Left colon (tissue), 2 donors: ENCODE results near the gene DDC. TPM values are rescaled to one million over a fixed set of nuclear protein-coding genes. Genes with fewer than 3 reads are reported as not detected.

ENCODE experiments used
- ATAC-seq: fragments of 200-7000 bp; cut with Tn5 transposase; one replicate; pipeline ENCODE4 v1.9.1; 2020; ENCODE audit warnings: mild to moderate bottlenecking, moderate library complexity
- DNase-seq, 2 donors: peaks; one replicate each; pipeline ENCODE4 v3.0.0-alpha.2; 2020
- intact Hi-C, 2 donors: fragments of 100-400 bp; cut with DNase I in 1 of 2; cut with micrococcal nuclease in 1 of 2; formaldehyde crosslinking; loops; one replicate each; pipeline versions ENCODE4 v1.11.2 to v1.14.0; 2022; cut with DNase I, micrococcal nuclease
- long read RNA-seq: library from polyadenylated mRNA; unstranded; transcript quantifications from one replicate; pipeline ENCODE4 v2.0.0, GENCODE V29; 2021
- total RNA-seq, 2 donors: library from RNA; stranded (reverse); fragmentation: NEBNext Ultra II Directional; extraction: Animal tissue kit (Norgen Biotek cat#: 25700); gene quantifications; one replicate each; pipeline ENCODE4 v1.2.1, GENCODE V29; 2021
- donor health status: DM: no; HTN: no; CAD: no.
- donor health status: DM: yes; HTN: yes; CAD: no.

Gene DDC, protein sequence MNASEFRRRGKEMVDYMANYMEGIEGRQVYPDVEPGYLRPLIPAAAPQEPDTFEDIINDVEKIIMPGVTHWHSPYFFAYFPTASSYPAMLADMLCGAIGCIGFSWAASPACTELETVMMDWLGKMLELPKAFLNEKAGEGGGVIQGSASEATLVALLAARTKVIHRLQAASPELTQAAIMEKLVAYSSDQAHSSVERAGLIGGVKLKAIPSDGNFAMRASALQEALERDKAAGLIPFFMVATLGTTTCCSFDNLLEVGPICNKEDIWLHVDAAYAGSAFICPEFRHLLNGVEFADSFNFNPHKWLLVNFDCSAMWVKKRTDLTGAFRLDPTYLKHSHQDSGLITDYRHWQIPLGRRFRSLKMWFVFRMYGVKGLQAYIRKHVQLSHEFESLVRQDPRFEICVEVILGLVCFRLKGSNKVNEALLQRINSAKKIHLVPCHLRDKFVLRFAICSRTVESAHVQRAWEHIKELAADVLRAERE
- total RNA-seq = 10 to 100 TPM; 69.3 to 74.7 TPM
- long read RNA-seq, transcript DDC-201 (15 exons, 1,938 nt) = minor isoform, 5 of 199 reads
- long read RNA-seq, transcript DDC-207 (15 exons, 2,041 nt) = major isoform, 88 of 199 reads
- long read RNA-seq, partial matches to known transcripts = 11 of 199 reads
- long read RNA-seq, other reads (novel, unspliced or antisense) = 95 of 199 reads

- peak; percentile 91 for ATAC-seq
- intact Hi-C loops = no loop called here
- DNase-seq = peak in 1 of 2 donors; percentile 21
Measured at GRCh38 chr7:50564640-50565558, at the start of gene DDC. Gene DDC (minus strand): TSS chr7:50565405. CDS start chr7:50544085, 21,320 bp downstream.

DNA sequence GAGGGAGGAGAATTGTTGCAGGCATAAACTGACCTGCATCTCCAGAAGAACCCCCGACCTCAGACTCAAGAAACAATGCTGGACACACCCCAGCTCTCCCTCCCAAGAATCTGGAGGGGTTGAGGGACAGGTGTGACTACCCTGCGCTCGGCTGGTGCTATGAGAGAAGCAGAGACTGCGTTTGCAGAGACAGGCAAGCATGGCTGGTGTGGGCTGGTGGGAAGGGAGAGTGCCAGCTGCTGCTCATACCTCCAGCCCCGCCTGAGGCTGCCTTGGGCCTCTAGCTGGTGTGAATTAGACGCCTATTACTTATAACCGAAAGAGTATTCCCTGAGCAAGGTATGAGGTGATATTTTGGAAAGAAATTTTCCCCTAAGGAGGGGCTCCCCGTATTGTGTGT, 48.3 kb upstream of the DDC start:
- no peak for DNase-seq
- no peak for ATAC-seq
- intact Hi-C loops = no loop called here

DNA sequence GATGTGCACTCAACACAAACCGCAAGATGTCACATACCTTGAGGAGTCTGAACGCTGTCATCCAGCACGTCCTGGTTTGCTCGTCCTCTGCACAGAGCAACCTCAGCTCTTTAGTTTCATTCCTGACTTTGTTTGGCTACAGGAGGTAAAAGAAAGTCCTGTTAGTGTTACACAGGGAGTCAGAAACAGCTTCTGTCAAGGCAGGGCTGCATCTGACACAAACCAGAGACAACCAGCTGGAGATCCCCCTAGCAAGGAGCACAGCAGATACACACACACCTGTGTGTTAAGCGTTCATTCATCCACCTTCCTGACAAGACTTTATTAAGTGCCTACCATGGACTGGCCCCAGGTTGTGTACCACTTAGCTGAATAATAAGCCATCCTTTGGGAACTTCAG, 47.5 kb upstream of the DDC start:
- no peak for DNase-seq
- no peak for ATAC-seq
- intact Hi-C loops = no loop called here

DNA sequence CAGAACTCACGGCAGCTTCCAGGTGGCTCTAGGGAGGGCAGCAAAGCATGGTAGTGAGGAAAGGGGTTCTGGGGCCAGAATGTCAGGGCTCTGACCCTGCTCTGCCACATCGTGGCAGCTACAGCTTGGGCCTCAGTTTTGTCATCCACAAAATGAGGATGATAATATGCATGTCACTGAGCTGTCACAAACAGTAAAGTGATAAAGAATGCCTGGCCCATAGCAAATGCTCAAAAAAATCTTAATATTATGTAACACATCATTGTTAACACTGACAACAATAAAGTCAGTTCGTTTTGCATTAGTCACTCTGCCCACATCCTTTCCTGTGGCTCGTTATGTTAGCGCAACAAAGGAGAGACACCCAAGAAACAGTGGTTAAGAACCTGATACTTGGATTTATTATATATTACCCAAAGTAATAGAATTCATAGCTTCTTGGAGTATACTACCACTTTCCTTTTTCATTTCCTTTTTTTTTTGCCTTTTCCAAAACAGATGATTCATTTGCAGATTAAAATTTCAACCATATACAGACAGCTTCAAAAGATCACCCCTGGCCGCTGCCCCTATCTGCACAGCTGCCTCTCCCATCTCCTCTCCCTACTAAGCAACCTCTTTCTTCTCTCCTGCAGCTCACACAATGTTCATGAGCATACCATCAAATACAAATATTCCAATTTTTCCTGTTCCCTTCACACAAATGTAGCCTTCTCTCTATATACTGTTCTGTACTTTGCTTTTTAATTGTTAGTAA, 45.5 kb upstream of the DDC start:
- ATAC-seq (no peak), DNase-seq (no peak)
- intact Hi-C loops = no loop called here

- ATAC-seq = peak; percentile 85
- intact Hi-C loops = no loop called here
- DNase-seq = no peak
Measured at GRCh38 chr7:50608196-50608906, 43.1 kb upstream of the DDC start.

GRCh38 chr7:50607524-50608125, 42.4 kb upstream of the DDC start:
- ATAC-seq (no peak), DNase-seq (no peak)
- intact Hi-C loops = no loop called here

DNA sequence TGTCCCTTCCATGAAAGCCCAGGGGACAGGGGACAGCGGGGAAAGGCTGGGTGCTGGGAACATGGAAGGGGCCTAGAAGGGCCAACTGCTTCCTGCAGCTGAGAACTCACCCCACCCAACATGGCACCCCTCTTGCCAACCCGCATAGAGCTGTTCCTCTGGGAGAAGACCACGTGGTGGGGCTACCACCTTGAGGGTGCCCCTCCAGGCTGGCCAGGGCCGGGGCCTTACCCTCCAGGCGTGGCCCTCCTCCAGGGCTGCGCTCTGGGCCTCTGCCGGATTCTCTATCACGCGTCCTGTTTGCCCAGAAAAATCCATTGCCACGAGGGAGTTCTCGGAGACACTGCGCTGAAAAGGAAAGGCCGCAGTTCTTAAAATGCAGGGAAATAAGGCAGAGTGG, 39.9 kb upstream of the DDC start:
- intact Hi-C loops = no loop called here
- ATAC-seq = no peak
- DNase-seq = no peak

GRCh38 chr7:50603287-50603686, 38.1 kb upstream of the DDC start:
- DNase-seq (no peak), ATAC-seq (no peak)
- intact Hi-C loops = no loop called here

DNA sequence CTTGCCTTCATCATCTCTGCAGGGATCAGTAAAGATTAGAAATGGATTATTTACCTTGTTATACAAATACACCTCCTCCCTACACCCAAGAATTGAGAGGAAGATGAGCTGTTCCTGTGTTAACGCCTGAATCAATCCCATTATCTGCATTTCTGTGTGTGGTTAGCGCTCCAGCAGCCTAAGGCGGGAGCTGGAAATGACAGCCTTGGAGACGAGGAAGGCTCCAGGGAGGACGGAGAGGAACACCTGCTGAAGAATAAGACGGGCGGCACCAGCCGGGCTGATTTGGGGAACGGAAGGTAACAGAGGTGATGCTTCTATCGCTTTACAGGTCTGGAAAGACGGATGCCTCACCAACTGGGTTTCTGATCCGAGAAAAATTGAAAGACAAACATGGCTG, 34.2 kb upstream of the DDC start:
- ATAC-seq (no peak), DNase-seq (no peak)
- intact Hi-C loops = no loop called here

GRCh38 chr7:50598460-50599343, 33.5 kb upstream of the DDC start:
- ATAC-seq = no peak
- intact Hi-C loops = no loop called here
- no peak for DNase-seq

DNA sequence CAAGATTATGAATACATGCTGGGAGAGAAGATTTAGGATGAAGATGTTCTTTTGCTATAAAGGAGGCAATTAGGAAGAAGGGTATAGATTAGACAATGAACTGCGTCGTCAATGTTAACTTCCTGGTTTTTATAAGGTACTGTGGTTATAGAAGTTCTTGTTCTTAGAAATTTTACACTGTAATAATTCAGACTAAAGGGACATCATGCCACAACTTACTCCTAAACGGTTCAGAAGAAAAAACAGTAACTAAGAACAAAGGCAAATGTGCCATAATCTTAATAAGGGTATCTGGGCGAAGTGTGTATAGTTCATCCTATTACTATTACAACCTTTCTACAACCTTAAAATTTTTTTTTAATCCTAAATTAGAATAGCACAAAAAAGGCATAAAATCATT, 31.3 kb upstream of the DDC start:
- no peak for ATAC-seq
- no peak for DNase-seq
- intact Hi-C loops = no loop called here

- DNase-seq (peak; percentile 31 to 38), ATAC-seq (peak; percentile 84)
- intact Hi-C loops = no loop called here
Measured at GRCh38 chr7:50595491-50596102, 30.4 kb upstream of the DDC start.

DNA sequence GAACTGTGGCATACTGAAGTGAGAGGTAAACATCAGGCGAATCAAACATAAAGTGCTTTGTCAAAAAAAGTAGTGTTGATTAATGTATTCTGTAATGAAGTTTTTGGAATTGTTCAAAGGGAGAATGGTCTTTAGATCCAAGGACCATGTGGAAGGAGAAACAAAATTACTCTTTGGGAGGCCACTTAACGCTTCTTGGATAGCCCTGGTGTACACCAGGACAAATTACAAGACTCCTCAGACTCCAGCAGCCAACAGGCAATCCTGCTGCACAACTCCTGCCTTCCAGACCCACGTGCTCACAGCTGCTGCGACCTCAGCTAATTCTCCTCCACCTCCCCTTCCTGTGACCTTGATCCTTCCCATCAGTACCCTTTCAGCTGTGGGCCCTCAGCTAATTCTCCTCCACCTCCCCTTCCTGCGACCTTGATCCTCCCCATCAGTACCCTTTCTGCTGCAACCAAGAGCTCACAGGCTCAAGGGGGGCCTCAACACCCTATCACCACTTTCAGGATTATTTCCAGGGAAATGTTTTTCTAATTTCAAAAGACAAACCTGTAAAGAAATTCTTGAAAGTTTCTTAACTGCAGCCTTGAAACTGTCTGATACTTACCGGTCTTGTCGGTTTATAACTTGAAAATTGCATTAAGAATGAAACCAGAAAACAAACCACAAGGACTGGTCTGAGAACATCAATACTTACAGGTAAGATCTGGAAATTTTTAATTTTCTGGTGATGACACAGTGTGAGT, 29.7 kb upstream of the DDC start:
- no peak for ATAC-seq
- intact Hi-C loops = no loop called here
- no peak for DNase-seq

DNA sequence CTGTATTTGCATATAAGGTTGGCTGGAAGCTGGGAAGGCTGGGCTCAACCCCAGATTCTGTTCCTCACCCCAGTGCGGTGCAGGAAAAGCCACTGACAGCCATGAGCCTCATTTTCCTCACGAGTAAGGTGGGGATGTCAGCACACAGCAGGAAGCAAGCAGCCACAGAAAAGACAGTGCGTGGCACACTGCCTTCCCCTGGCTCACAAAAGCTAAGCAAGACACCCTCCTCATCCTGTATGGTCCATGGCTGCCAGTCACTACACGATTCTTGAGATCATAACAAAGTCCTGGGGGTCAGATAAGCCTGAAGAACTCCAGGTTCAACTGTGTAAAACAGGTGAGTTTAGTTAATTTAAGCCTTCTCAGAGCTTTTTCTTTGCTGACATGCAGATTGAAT, 28.9 kb upstream of the DDC start:
- intact Hi-C loops = no loop called here
- DNase-seq (no peak), ATAC-seq (no peak)

GRCh38 chr7:50592940-50593339, 27.7 kb upstream of the DDC start:
- no peak for ATAC-seq
- DNase-seq = no peak
- intact Hi-C loops = no loop called here
